ENCODE data around the gene TM4SF5.

TM4SF5 gene

DNA sequence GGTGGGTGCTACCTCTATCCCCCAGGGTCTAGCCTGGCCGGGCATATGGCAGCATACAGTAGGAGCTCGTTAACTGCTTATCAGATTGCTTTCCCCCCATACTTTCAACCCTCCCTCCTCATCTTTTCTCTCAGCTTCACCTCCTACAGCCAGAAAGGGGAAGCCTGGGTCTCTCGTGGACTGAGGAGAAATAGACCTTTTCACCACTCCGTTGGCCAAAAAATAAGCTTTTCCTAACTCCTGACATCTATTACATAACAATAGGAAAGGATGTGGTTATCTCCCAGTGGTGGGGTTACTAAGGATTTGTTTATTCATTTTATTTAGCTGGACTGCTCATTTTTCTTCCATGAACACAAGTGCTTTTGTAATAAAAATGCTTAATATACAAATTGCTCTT lies 23.0 kb upstream of the TM4SF5 start:
- DNase-seq, result no peak

DNA sequence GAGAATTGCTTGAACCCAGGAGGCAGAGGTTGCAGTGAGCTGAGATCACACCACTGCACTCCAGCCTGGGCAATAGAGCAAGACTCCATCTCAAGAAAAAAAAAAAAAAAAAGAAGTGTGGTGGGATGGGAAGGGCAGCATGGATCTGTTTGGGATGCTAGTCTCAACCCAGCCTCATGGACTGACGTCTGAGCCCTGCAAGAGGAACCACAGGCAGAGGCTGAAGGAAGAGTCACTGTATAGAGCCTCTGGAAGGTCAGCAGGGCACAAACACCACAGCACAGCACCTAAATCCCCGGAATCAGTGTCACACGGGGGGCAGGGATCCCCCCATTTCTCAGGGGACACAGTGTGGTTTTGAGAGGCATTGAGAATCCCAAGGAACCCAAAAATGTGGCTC lies 21.1 kb upstream of the TM4SF5 start:
- DNase-seq, result no peak

DNA sequence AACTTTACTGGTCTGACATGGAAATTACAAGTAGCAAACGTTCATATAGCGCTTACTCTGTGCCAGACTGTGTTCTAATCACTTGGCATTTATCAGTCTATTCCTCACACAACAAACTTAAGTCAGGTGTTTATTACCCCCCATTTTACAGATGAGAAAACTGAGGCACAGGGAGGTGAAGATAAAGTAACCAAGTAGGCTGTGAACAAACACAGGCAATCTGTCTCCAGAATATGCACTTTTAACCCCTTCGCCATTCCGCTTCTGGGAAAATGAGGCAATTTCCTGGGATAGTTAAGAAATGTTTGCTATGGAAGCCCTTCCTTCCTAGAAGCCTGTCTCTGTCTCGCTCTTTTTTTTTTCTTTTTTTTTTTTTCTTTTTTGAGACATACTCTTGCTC lies 19.8 kb upstream of the TM4SF5 start:
- DNase-seq, result no peak

DNA sequence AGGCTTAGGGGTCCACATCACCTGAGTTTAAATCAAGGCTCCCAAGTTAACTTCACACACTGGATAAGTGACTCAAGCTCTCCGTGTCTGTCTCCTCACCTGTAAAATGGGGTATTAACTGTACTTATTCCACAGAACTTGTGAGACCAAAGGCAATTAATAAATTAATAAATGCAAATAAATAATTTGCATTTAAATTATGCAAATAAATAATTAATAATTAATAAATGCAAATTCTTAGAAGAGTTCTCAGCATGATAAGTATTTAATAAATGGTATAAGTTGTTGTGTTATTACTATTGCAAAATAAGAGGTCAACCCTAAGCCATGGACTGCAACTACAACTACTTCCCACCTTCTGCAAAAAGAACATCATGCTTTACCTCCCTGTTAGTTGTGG lies 18.3 kb upstream of the TM4SF5 start:
- no peak for DNase-seq

DNA sequence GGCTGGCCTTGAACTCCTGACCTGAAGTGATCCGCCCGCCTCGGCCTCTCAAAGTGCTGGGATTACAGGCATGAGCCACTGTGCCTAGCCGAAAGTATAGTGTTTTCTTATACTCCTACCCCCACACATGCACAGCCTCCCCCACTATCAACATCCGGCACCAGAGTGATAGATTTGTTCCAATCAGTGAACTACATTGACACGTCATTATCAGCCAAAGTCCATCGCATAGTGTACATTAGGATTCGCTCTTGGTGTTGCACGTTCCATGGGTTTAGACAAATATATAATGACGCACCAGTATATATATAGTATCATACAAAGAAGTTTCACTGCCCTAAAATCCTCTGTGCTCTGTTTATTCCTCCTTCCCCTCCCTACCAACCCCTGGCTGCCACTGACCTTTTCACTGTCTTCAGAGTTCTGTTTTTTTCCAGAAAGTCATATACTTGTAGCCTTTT lies 11.9 kb upstream of the TM4SF5 start:
- DNase-seq, result no peak

DNA sequence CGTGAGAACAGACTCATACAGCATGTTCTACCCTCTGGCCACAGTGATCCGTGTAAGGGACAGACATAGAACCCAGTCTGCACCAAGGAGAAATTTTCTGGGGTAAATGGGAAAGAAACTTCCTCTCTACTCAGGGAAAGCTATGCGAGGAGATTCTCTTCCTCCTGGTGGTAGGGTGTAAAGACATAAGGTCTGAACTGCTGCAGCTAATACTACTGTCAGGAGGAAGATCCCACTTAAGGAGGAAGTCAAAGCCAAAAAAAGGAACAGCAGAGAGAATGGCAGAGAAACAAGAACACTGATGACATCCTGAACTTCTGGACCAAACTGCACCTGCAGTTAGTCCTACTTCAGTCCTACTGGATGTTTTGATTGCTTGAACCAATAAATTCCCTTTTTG lies 7.1 kb upstream of the TM4SF5 start:
- no peak for DNase-seq

DNA sequence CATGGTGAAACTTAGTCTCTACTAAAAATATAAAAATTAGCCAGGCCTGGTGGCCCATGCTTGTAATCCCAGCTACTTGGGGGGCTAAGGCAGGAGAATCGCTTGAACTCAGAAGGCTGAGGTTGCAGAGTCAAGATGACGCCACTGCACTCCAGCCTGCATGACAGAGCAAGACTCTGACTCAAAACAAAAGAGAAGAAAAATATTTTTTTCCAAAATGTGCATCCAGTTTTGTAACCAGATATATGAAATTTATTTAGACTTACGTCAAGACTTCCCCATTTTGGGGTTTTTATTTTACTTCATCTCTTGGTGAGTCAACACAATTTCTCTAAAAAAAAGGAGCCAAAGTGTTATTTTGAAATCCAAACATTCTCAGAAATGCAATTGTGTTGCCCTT lies 5.5 kb upstream of the TM4SF5 start:
- DNase-seq, result no peak

DNA sequence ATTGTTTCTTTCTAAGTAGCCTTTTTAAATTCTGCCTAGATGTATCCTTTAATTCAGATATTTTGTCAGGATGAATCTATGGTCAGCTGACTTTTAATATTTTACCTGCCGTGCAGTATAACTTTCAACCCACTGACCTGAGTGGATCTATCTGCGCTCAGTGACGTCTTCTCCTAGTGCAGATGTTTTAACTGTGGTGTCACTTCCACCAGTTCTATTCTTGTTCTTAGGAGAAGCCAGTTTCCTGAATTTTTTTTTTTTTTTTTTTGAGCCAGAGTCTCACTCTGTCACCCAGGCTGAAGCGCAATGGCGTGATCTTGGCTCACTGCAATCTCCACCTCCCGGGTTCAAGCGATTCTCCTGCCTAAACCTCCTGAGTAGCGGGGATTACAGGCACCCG lies 5.0 kb upstream of the TM4SF5 start:
- DNase-seq, result no peak

DNA sequence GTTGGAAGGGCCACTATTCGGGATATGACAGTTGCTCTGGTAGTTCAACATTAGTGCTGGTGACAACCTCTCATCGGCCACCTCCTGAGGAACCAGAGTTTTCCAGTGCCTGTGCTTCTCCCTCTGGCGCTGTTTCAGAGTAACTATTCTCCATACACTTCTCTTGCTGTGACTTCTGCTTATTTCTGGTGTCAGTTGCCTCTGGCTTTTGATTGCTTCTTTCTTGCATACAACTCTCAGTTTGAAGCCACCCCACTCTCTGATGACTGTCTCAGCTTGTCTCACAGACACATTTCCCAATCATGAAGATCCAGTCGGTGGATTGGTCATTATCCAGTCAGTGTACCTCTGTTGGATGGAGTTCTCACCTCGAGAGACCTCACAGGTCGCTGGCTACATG lies 3.4 kb upstream of the TM4SF5 start:
- DNase-seq, result no peak

DNA sequence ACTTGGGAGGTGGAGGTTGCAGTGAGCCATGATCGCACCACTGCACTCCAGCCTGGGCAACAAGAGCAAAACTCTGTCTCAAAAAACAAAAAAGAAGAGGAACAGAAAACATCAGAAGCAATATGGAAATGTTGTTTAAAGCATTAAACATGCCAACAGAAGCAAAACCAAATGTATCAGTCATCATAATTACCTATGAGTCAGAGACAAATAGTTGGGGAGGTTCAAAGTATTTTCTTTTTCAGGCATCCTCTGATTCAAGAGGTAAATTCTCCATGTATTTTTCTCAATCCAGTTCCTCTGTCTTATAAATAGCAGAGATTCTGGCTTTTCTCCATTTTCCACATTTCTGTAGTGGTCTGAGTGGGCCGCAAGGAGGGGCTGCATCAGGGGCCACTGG lies 2.1 kb upstream of the TM4SF5 start:
- DNase-seq, result no peak

DNA sequence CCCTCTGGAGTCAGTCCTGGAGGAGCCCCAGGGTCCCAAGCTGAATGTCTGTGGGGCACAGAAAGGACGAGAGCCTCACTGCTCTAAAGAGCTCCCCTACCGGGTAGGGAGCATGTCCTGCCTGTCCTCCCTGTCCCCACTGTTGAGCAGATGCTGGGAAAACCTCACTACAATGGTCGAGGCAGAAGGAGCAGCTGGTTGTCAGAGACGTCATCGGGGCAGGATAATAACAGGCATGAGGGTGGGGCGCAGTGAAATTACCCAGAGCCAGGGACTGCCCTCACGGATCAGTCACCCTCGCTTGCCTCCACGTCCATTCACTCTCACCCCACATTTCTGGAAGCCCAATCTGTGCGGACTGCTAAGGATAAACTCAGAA lies 538 bp downstream of the TM4SF5 start:
- DNase-seq, result no peak

DNA sequence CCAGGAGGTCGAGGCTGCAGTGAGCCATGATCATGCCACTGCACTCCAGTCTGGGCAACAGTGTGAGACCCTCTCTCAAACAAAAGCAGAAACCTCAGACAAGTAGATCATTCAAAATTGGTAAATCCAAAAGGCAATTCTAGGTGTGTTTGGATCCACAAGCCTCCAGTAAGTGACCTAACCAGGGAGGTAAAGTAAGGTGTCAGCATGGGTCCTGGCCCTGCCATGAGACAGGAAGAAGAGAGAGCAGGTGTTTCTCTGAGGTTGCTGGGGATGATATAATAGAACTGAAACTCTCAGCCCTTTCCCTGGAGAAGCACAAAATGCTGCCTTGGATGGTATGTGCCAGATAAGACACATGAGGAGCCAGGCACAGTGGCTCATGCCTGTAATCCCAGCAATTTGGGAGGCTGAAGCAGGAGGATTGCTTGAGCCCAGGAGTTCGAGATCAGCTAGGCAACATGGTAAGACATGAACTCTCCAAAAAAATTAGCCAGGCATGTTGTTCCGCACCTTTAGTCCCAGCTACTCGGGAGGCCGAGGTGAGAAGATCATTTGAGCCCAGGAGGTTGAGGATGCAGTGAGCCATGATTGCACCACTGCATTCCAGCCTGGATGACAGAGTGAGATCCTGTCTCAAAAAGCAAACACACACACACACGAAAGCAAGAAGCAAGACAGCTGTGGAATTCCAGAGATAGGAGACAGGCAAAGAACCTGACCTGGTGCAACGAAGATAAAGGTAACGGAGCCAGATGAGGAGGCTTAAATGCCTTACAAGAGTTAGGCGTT lies 6.5 kb downstream of the TM4SF5 start:
- no peak for DNase-seq

DNA sequence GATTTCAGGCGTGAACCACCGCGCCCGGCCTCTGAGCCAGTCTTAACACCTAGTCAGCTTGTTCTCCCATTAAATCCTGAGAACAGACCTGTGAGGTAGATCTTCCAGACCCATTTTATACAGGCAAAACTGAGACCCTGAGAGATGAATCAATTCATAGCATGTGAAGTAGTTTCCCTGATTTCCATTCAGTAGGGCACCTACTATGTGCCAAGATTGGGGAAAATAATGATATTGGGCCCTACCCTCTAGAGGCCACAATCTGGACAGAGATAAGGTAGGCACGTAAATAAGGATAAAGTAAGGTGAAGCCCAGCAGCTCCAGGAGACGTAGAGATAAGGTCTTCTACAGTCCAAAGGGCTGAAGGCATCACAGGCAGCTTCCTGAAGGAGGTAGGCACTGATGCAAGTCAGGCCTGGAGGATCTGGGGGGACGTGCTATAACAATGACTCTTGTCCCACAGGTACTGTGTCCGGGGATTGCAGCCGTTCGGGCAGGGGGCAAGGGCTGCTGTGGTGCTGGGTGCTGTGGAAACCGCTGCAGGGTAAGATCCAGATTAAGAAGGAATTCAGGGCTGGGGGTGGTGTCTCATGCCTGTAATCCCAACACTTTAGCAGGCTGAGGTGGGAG lies 8.8 kb downstream of the TM4SF5 start:
- DNase-seq, result no peak

DNA sequence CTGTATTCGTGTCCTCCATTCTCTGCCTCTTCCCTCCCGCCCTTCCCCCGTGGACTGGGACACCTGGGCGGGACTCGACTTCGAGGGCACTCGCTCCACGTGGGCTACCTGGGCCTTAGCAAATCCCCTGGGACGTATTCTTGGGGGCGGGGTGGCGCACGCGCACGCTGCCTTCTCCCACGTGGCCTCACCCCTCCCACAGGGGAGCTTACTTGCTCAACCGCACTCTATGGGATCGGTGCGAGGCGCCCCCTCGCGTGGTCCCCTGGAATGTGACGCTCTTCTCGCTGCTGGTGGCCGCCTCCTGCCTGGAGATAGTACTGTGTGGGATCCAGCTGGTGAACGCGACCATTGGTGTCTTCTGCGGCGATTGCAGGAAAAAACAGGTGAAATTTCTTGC lies 11.0 kb downstream of the TM4SF5 start:
- DNase-seq, result peak in 1 of 2 donors; percentile 16

DNA sequence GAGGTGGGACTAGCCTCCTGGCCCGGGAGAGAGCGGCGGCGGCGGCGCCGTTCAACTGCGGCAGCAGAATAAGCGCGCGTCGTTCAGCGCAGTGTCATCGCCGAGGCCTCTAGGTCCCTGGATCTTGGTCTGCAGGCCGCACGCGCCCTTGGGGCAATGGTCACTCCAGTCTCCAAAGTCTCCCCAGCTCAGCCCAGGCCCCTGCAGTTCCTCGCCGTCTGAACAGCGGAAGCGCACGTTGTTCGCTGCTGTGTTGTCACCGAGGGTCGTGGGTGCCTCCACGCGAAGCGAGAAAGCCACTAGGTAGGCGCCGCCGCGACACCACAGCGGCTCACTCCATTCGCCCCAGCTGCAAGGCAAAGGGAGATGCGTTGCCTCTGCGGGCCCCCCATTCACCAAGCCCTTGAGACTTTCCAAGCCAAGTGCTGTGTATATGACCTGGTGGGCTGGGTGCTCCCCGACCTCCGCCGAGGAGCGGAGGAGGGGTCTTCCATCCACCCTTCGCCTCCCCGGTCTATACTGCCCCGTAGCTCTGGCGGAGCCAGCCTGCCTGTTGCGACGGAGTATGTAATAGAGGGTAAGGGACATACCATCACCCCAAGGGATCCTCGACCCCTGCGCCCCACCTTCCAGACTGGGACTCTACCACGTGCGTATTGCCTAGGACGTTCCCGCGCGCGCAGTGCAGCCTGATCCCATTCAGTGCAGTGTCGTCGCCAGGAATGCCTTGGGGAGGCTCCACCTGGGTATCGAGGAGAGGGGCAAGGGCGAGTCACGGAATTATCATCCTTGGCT lies 13.8 kb downstream of the TM4SF5 start:
- peak in 1 of 2 donors; percentile 24 for DNase-seq

DNA sequence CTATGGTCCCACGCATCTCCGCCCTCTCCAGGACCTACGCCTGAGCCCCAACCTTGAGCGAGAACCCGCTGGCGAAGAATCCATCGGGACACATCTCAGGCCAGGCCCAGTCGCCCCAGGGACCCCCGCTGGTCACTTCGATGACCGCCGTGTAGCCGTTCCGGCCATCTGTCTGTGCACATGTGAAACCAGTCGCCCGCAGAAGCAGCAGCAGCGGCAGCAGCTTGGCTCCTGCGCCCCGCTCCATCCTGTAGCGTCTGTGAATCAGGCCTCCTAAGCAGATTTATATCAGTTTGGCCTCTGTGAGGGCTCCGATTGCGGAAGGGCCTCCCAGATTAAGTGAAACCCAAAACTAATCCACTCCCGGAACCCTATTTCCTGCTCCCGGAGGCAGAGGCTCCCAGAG lies 14.4 kb downstream of the TM4SF5 start, which contains the start of gene VMO1:
Gene VMO1 (minus strand): TSS at position 259 of the 406 bp plus-strand sequence. CDS start 12 bp downstream, at position 247.
- DNase-seq, result no peak

DNA sequence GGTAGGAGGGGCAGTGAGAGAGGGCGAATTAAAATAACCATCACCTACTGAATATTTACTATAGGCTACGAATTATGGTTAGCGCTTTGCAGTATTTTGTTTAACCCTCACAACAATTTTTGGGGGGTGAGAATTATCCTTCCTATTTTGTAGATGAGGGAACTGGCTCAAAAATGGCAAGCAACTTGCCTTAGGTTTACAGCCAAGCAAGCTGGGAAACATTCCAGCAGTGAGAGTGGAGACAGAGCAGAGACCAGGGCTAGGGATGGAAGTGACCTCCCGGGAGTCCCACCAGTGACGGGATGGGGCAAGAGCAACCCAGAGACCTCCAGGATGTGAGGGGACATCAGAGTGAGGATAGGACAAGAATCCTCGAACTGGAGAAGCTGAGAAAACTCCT lies 14.8 kb downstream of the TM4SF5 start:
- DNase-seq, result no peak

DNA sequence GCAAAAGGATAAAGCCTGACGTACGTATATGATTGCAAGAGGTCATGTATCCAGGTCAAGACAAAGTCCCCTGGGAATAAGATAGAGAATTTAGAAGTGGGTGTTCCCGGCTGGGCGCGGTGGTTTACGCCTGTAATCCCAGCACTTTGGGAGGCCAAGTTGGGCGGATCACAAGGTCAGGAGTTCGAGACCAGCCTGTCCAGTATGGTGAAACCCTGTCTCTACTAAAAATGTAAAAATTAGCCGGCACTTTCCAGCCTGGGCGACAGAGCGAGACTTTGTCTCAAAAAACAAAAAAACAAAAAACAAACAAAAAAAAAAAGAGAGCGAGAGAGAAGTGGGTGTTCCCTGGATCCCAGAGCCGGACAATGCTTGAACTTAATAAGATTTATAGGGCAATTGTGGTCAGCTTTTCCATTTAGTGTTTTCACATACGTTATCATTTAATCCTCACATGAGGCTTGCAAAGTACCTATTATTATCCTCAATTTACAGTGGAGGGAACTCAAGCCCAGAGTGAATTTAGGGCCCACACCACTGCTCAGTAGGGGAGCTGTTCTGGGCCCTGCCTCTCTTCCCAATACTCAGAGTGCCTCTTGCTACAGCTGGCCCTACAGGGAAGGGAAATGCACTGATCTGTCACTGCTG lies 16.6 kb downstream of the TM4SF5 start:
- DNase-seq, result no peak

DNA sequence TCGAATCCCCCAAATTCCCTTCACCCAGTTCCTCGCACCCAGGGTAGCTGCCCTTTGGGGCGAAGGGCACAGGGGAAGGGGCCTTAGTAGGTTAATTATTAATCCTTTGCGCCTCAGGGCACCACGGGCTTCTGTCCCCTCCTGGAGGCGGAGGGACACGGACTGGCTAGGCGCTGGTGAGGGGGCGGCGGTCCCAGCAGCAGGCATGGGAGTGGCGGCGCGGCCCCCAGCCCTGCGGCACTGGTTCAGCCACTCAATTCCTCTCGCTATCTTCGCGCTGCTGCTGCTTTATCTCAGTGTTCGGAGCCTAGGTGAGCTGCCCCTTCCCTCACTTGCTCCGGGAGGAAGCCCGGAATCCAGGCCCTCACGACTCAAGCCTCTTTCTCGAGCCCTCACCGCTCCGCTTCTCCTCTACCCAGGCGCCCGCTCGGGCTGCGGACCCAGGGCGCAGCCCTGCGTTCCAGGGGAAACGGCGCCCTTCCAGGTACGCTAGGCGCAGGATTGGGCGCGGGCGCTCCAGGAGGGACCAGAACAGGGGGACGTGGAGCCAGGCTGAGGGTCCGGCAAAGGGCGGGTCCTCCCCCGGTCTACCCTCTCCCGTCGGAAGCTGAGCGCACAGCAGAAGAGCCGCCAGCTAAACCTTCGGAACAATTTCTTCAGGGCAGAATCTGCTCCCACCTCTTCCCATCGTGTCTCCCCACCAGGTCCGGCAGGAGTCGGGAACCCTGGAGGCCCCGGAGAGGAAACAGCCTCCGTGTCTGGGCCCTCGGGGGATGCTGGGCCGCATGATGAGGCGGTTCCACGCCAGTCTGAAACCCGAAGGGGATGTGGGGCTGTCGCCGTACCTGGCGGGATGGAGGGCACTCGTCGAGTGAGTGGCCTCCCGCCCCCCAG lies 17.4 kb downstream of the TM4SF5 start, which contains the start of gene GLTPD2:
Gene GLTPD2 (plus strand): TSS at position 158 of the 894 bp plus-strand sequence. CDS start 48 bp downstream, at position 206.
- DNase-seq, result no peak

DNA sequence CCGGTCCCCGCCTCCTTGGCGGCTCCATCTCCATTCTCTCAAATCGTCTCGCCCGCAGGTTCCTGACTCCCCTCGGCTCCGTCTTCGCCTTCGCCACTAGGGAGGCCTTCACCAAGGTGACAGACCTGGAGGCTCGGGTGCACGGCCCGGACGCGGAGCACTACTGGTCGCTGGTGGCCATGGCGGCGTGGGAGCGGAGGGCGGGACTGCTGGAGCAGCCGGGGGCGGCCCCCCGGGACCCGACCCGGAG lies 17.9 kb downstream of the TM4SF5 start:
- no peak for DNase-seq

DNA sequence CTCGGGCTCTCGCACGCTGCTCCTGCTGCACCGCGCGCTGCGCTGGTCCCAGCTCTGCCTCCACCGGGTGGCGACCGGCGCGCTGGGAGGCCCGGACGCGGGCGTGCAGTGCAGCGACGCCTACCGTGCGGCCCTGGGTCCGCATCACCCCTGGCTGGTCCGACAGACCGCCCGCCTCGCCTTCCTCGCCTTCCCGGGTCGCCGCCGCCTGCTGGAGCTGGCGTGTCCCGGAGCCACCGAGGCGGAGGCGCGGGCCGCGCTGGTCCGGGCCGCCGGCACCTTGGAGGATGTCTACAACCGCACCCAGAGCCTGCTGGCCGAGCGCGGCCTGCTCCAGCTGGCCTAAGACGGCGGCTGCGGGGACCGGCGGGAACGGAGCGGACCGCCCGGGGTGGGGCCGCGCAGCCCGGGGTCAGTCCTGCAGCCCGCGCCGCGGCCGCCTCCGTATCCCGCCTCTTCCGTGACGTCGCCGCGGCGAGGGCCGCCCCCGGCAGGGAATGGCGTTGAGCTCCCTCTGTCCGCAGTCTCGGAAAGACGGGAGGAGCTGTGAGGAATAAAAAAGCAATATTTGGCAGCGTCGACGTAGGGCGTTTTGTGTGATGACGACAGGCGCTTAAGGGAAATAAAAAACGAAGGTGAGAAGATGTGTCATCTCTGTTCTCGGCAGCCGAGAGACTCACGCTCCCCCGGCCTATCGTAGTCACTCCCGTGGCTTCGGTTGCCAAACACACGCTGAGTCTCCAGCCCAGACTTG lies 18.4 kb downstream of the TM4SF5 start:
- DNase-seq, result peak; percentile 80 to 85

DNA sequence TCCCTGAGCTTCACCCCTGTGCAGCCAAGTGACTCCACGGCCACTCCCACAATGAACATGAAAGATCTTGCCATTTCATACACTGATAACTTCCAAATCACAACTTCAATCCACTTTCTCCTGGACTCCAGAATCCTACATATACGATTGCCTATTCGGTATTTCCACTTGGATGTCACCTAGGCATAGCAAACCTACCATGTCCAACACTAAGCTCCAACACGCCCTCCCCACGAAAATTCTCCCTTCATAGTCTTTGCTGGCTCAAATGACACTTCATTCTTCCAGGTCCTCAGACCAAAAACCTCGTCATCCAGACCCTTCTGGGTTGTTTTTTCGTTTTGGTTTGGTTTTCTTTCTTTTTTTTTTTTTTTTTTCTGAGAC lies 19.0 kb downstream of the TM4SF5 start:
- no peak for DNase-seq

All from stimulated activated CD4-positive, alpha-beta T cell treated with anti-CD3 and anti-CD28 coated beads, Interleukin-2, amount 100 ng/mL, for 24 hours (primary cell).